Esophagus squamous epithelium (tissue), 5 donors: Measurements from ENCODE around the gene ANKRD36. TPM values are rescaled to one million over a fixed set of nuclear protein-coding genes. Genes with fewer than 3 reads are reported as not detected.
"Not testable (repeated sequence)": the region's sequence is repeated elsewhere in the genome, so short reads cannot be mapped to it uniquely, and the experiment has no call there.

Experiments
- DNase-seq: peaks from one replicate; lab custom pipeline; 2025; lab: John Stamatoyannopoulos, UW
- H3K27ac ChIP-seq, 4 donors: fragments of 200-600 bp; sonication (generic); one replicate each; pipeline ENCODE4 v1.5.1; 2016 to 2019; ENCODE audit warnings: mild to moderate bottlenecking in 1 of 4
- H3K27me3 ChIP-seq, 4 donors: fragments of 200-600 bp; sonication (generic); 1 replicate in 3 of 4; 2 replicates in 1 of 4; pipeline versions ENCODE4 v1.5.1 to v1.6.0; 2017 to 2021; ENCODE audit warnings: antibody characterized with exemption in 1 of 4
- H3K36me3 ChIP-seq, 3 donors: fragments of 200-600 bp; sonication (generic); one replicate each; pipeline ENCODE4 v1.5.1; 2016 to 2019
- H3K4me1 ChIP-seq, 3 donors: fragments of 200-600 bp; sonication (generic); one replicate each; pipeline ENCODE4 v1.5.1; 2017 to 2019
- H3K4me3 ChIP-seq, 4 donors: fragments of 200-600 bp; sonication (generic); 1 replicate in 3 of 4; 2 replicates in 1 of 4; pipeline ENCODE4 v1.5.1; 2016 to 2019; ENCODE audit warnings: mild to moderate bottlenecking in 2 of 4, moderate library complexity in 1 of 4
- H3K9me3 ChIP-seq, 3 donors: fragments of 200-600 bp; sonication (generic); one replicate each; pipeline ENCODE4 v1.5.1; 2016 to 2019
- CTCF ChIP-seq, 6 experiments: fragments of 450-650 bp in 4 of 6; fragments of 200-600 bp in 2 of 6; sonication (generic) in 2 of 6; IDR thresholded peaks; one replicate each; pipeline ENCODE4 v1.5.1; 2016 to 2019; ENCODE audit warnings: antibody characterized with exemption in 6 of 6, mild to moderate bottlenecking in 4 of 6, moderate library complexity in 4 of 6
- POLR2A ChIP-seq, 4 donors: fragments of 450-650 bp; IDR thresholded peaks; one replicate each; pipeline ENCODE4 v1.6.1; 2017; ENCODE audit warnings: antibody characterized with exemption in 4 of 4, mild to moderate bottlenecking in 4 of 4, moderate library complexity in 3 of 4
- WGBS, 2 donors: methylation state at CpG; one replicate each; pipeline ENCODE4 v1.1.5; 2018; 5-methylcytosine and 5-hydroxymethylcytosine counted together
- intact Hi-C: fragments of 100-400 bp; cut with DNase I; formaldehyde crosslinking; loops from one replicate; pipeline ENCODE4 v1.15.0; 2022
- total RNA-seq, 4 donors: library from RNA; depleted of rRNA; stranded (reverse); fragments of >200 nt; gene quantifications; one replicate each; pipeline ENCODE4 v1.1.0, GENCODE V29; 2016
- donor health status: DM: yes; HTN: yes; CAD: no.

The ANKRD36 gene
- 10 to 100 TPM in 1 of 4 donors, 1 to 10 TPM in 3; 4.7 to 25.7 (median 8.5) TPM for total RNA-seq

GRCh38 chr2:97113050-97113881 is at the start of gene ANKRD36:
Gene ANKRD36, plus strand, starts transcription at chr2:97113153. Its CDS starts 587 bp downstream, at chr2:97113740.
- H3K27me3 ChIP-seq, H3K4me1 ChIP-seq, DNase-seq, H3K36me3 ChIP-seq, H3K9me3 ChIP-seq, intact Hi-C loops: not testable (repeated sequence)
- TF ChIP-seq POLR2A (IDR thresholded peaks at IDR 0.05): peak in 2 of 4 donors; percentile 29 to 55
- peak; percentile 39 to 67 (median 50) for TF ChIP-seq CTCF (IDR thresholded peaks at IDR 0.05)
- peak within 1 kb of the TSS; percentile 91 to 96 (median 94) for H3K27ac ChIP-seq
- no CpG with 5 or more reads among the region's 74 CpGs for WGBS, 2 donors
- H3K4me3 ChIP-seq: peak within 1 kb of the TSS; percentile 35 to 87 (median 70)

- intact Hi-C loops, H3K27ac ChIP-seq, H3K9me3 ChIP-seq, H3K4me1 ChIP-seq, DNase-seq, H3K36me3 ChIP-seq, H3K4me3 ChIP-seq: not testable (repeated sequence)
- WGBS, 2 donors: 53 to 67% methylated on average over 3 of the region's 5 CpGs
- H3K27me3 ChIP-seq: peaks cover 0 to 26% (median 0%) of the 10 kb centered on the region in 4 donors
These were observed 46.9 kb upstream of the ANKRD36 start for GRCh38 chr2:97066030-97066429.

- Histone ChIP-seq H3K9me3 (no peaks in the 10 kb centered on the region), H3K4me1 (no peaks in the 10 kb centered on the region), H3K27ac (no peak overlapping the region), H3K36me3 (no peaks in the 10 kb centered on the region), H3K4me3 (no peak overlapping the region), H3K27me3 (peaks cover 0 to 26% (median 0%) of the 10 kb centered on the region in 4 donors)
- intact Hi-C loops: no loop called here
- TF ChIP-seq CTCF (IDR thresholded peaks at IDR 0.05) (no peak), POLR2A (IDR thresholded peaks at IDR 0.05) (no peak)
- WGBS, 2 donors: 77 to 81% methylated on average over 5 of the region's 5 CpGs
- DNase-seq: no peak
These were observed 45.5 kb upstream of the ANKRD36 start for GRCh38 chr2:97067279-97068004.

GRCh38 chr2:97068074-97068473 is 44.9 kb upstream of the ANKRD36 start:
- H3K9me3 ChIP-seq: no peaks in the 10 kb centered on the region
- WGBS, 2 donors: 63 to 70% methylated on average over 1 of the region's 1 CpG
- H3K4me3 ChIP-seq: no peak overlapping the region
- peaks cover 0 to 26% (median 0%) of the 10 kb centered on the region in 4 donors for H3K27me3 ChIP-seq
- no peak overlapping the region for H3K27ac ChIP-seq
- no peaks in the 10 kb centered on the region for H3K4me1 ChIP-seq
- intact Hi-C loops: no loop called here
- no peaks in the 10 kb centered on the region for H3K36me3 ChIP-seq
- no peak for DNase-seq
- no peak for TF ChIP-seq POLR2A (IDR thresholded peaks at IDR 0.05)
- no peak for TF ChIP-seq CTCF (IDR thresholded peaks at IDR 0.05)

- H3K4me3 ChIP-seq, H3K36me3 ChIP-seq, H3K27ac ChIP-seq, H3K9me3 ChIP-seq, intact Hi-C loops, H3K4me1 ChIP-seq, DNase-seq: not testable (repeated sequence)
- no CpG with 5 or more reads among the region's 5 CpGs for WGBS, 2 donors
- peaks cover 0 to 26% (median 0%) of the 10 kb centered on the region in 4 donors for H3K27me3 ChIP-seq
These were observed 44.2 kb upstream of the ANKRD36 start for GRCh38 chr2:97068722-97069121.

- WGBS, 2 donors: 45 to 76% methylated on average over 2 of the region's 3 CpGs
- H3K36me3 ChIP-seq, H3K9me3 ChIP-seq, H3K4me1 ChIP-seq, H3K27ac ChIP-seq, DNase-seq, H3K4me3 ChIP-seq, intact Hi-C loops: not testable (repeated sequence)
- peaks cover 0 to 17% (median 0%) of the 10 kb centered on the region in 4 donors for H3K27me3 ChIP-seq
These were observed 42.0 kb upstream of the ANKRD36 start for GRCh38 chr2:97070915-97071314.

- H3K27me3 ChIP-seq, H3K9me3 ChIP-seq, DNase-seq, H3K36me3 ChIP-seq, H3K27ac ChIP-seq, H3K4me3 ChIP-seq, intact Hi-C loops, H3K4me1 ChIP-seq: not testable (repeated sequence)
- 85 to 86% methylated on average over 8 of the region's 8 CpGs for WGBS, 2 donors
These were observed 35.7 kb upstream of the ANKRD36 start for GRCh38 chr2:97077213-97077612.

GRCh38 chr2:97080855-97081254 is 32.1 kb upstream of the ANKRD36 start:
- DNase-seq, H3K27ac ChIP-seq, H3K9me3 ChIP-seq, H3K4me3 ChIP-seq, H3K4me1 ChIP-seq, intact Hi-C loops, H3K27me3 ChIP-seq, H3K36me3 ChIP-seq: not testable (repeated sequence)
- 50 to 90% methylated on average over 1 to 4 of the region's 10 CpGs for WGBS, 2 donors
